Measurements from ENCODE around the gene TFR2. TPM values are rescaled to one million over a fixed set of nuclear protein-coding genes. Genes with fewer than 3 reads are reported as not detected.
A peak's percentile ranks its signal among the peaks of the same experiment; 100 is the strongest.

The TFR2 gene
- total RNA-seq, 4 donors from 2014 or later, result 0.60 to 0.68 (median 0.64) TPM; not detected in 1

DNA sequence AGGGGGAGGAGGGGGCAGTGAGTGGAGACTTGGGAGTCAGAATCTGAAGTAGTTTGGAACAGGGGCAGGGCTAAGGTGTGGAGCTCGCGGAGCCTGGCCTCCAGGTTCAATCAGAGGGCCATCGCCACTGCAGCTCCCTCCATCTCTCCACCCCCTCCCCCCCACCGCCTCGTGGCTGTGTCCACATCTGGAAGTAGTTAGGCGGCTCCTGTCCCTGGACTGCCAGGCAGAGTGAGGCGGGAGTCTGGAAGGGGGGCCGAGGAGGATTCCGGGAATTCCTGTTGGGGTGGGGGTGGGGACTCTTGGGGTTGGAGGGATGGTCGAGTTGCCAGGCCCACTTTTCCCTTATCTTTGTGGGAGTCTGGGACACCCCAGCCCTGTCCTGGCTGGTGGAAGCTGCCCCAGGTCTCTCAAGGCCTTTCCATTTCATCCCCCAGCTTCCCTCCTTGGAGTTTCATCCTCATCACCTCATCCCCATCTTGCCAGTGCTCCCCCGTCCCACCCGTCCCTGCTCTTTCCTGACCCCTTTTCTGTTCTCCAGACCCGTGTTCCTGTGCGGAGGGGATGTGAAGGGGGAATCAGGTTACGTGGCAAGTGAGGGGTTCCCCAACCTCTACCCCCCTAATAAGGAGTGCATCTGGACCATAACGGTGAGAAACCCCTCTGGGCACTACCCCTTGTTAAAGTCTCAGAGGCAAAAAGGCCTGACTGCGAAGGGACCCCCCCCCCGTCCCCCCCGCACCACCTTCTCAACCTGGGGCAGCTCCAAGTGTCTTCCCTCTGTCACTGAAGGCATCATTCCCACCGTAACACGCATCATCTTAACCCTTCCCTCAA, 38.2 kb downstream of the TFR2 start:
- H3K9me3 ChIP-seq, result no peaks in the 10 kb centered on the region
- no peaks in the 10 kb centered on the region for H3K36me3 ChIP-seq
- H3K4me3 ChIP-seq, result peak overlapping the region in 1 of 4 donors; percentile 75
- H3K4me1 ChIP-seq, result peaks cover 6 to 28% (median 25%) of the 10 kb centered on the region in 4 donors
- WGBS, 2 donors (ENCODE audit: low coverage in 1 of 2), result 53 to 65% methylated on average over 10 to 20 of the region's 21 CpGs
- DNase-seq, result peak; percentile 59
- intact Hi-C loops (cut with DNase I; ENCODE audit: low total_unique reads) (no loop called here), in situ Hi-C loops (cut with MboI; ENCODE audit: low pct_ligation_motif_present in 1 of 4, low pct_unique_long_range_greater_than_20kb in 1 of 4, low sequenced_read_pairs in 3 of 4) (no loop called here)
- no peaks in the 10 kb centered on the region for H3K27me3 ChIP-seq
- peak overlapping the region; percentile 77 to 92 (median 84) for H3K27ac ChIP-seq
- TF ChIP-seq POLR2AphosphoS5 (IDR thresholded peaks at IDR 0.05) (peak in 1 of 3 donors; percentile 22), CTCF (IDR thresholded peaks at IDR 0.05) (no peak)

DNA sequence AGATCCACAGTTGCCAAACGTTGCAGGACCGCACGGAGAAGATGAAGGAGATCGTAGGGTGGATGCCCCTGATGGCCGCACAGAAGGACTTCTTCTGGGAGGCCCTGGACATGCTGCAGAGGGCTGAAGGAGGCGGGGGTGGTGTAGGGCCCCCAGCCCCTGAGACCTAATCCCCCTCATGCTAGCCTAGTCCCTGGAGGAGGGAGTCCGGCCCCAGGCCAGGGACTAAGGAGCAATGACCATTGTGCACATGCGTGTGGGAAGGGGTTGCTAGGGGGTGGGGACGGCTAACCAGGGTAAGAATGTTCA, 40.7 kb downstream of the TFR2 start:
- no peak overlapping the region for H3K4me3 ChIP-seq
- H3K27ac ChIP-seq, result no peak overlapping the region
- intact Hi-C loops (cut with DNase I; ENCODE audit: low total_unique reads) (no loop called here), in situ Hi-C loops (cut with MboI; ENCODE audit: low pct_ligation_motif_present in 1 of 4, low pct_unique_long_range_greater_than_20kb in 1 of 4, low sequenced_read_pairs in 3 of 4) (no loop called here)
- H3K4me1 ChIP-seq, result peaks cover 6 to 25% (median 23%) of the 10 kb centered on the region in 4 donors
- no peak for DNase-seq
- 84% methylated on average over 9 of the region's 9 CpGs; no CpG with 5 or more reads in 1 of the 2 donors for WGBS, 2 donors (ENCODE audit: low coverage in 1 of 2)
- no peaks in the 10 kb centered on the region for H3K9me3 ChIP-seq
- H3K27me3 ChIP-seq, result no peaks in the 10 kb centered on the region
- TF ChIP-seq CTCF (IDR thresholded peaks at IDR 0.05) (no peak), POLR2AphosphoS5 (IDR thresholded peaks at IDR 0.05) (no peak), POLR2A (IDR thresholded peaks at IDR 0.05) (no peak), EP300 (IDR thresholded peaks at IDR 0.05; ENCODE audit: low read depth) (no peak)
- H3K36me3 ChIP-seq, result no peaks in the 10 kb centered on the region

- no peaks in the 10 kb centered on the region for H3K36me3 ChIP-seq
- H3K4me3 ChIP-seq, result no peak overlapping the region
- in situ Hi-C loops (cut with MboI; ENCODE audit: low pct_ligation_motif_present in 1 of 4, low pct_unique_long_range_greater_than_20kb in 1 of 4, low sequenced_read_pairs in 3 of 4) (loop anchor here in 1 of 4 donors (25.0 kb wide), 1 partner anchor 87 kb away; the partner anchor contains the start of gene GIGYF1), intact Hi-C loops (cut with DNase I; ENCODE audit: low total_unique reads) (no loop called here)
- H3K4me1 ChIP-seq, result peaks cover 1 to 19% (median 17%) of the 10 kb centered on the region in 4 donors
- WGBS, 2 donors (ENCODE audit: low coverage in 1 of 2), result 67% methylated on average over 18 of the region's 18 CpGs; no CpG with 5 or more reads in 1 of the 2 donors
- DNase-seq, result no peak
- no peaks in the 10 kb centered on the region for H3K27me3 ChIP-seq
- TF ChIP-seq CTCF (IDR thresholded peaks at IDR 0.05) (no peak), POLR2A (IDR thresholded peaks at IDR 0.05) (no peak), EP300 (IDR thresholded peaks at IDR 0.05; ENCODE audit: low read depth) (no peak), POLR2AphosphoS5 (IDR thresholded peaks at IDR 0.05) (no peak)
- no peak overlapping the region for H3K27ac ChIP-seq
- H3K9me3 ChIP-seq, result no peaks in the 10 kb centered on the region
Observed at GRCh38 chr7:100599911-100600729, 41.2 kb downstream of the TFR2 start.

DNA sequence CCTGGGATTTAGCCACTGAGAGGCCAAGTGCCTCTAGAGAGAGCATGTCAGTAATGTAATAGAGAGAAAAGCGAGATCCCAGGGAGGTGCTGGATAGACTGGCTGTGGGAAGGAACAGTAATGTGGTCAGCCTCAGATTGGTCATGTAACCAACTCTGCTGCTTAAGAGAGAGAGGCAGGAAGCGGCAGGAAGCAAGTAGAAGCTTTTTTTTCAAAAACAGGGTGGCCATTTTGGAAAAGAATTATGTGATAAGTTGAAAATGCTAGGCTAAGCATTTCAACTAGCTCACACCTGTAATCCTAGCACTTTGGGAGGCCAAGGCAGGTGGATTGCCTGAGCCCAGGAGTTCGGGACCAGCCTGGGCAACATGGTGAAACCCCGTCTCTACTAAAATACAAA, 42.9 kb downstream of the TFR2 start:
- in situ Hi-C loops (cut with MboI; ENCODE audit: low pct_ligation_motif_present in 1 of 4, low pct_unique_long_range_greater_than_20kb in 1 of 4, low sequenced_read_pairs in 3 of 4) (loop anchor here in 1 of 4 donors (25.0 kb wide), 1 partner anchor 89 kb away; the partner anchor contains the start of gene GIGYF1), intact Hi-C loops (cut with DNase I; ENCODE audit: low total_unique reads) (no loop called here)
- no peak overlapping the region for H3K27ac ChIP-seq
- H3K27me3 ChIP-seq, result no peaks in the 10 kb centered on the region
- H3K4me1 ChIP-seq, result peaks cover 0 to 5% (median 3%) of the 10 kb centered on the region in 4 donors
- no peak overlapping the region for H3K4me3 ChIP-seq
- no peak for DNase-seq
- H3K9me3 ChIP-seq, result no peaks in the 10 kb centered on the region
- no peaks in the 10 kb centered on the region for H3K36me3 ChIP-seq
- 88 to 96% methylated on average over 4 of the region's 4 CpGs for WGBS, 2 donors (ENCODE audit: low coverage in 1 of 2)
- no peak for TF ChIP-seq POLR2AphosphoS5 (IDR thresholded peaks at IDR 0.05)
- TF ChIP-seq POLR2A (IDR thresholded peaks at IDR 0.05), result no peak
- no peak for TF ChIP-seq CTCF (IDR thresholded peaks at IDR 0.05)
- no peak for TF ChIP-seq EP300 (IDR thresholded peaks at IDR 0.05; ENCODE audit: low read depth)
